Measurements from ENCODE around the gene CHMP1B. TPM values are rescaled to one million over a fixed set of nuclear protein-coding genes. Genes with fewer than 3 reads are reported as not detected.

CHMP1B gene
- total and polyA plus RNA-seq, 9 of the 15 experiments (the other 6 are each of a cell fraction or from before 2014, with no cell fraction given) = 12.3 to 29.9 (median 19.0) TPM

DNA sequence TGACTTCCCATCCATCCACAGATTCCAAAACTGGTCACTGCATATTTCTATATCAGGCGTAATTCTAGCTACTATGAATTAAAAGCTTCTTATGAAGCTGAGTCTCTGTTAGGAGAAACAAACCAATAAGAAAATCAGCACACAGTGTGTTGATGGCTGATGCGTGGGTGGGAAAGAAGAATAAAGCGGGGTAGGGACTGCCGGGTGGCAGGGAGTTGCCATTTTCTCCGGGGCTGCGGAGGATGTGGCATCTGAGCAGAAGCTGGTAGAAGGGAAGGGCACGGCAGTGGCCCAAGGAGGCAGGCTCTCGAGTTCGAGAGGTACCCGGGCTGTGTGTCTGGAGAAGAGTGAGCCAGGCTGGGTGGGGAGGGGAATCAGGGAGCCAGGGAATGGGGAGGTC, 48.6 kb upstream of the CHMP1B start:
- TF ChIP-seq EGR1 (conservative IDR thresholded peaks at IDR 0.05) = peak; percentile 63
- TF ChIP-seq ZNF124 (CRISPR knock-in tag; IDR thresholded peaks at IDR 0.05) = no peak
- peaks cover 18 to 19% of the 10 kb centered on the region in 2 experiments for H3K27me3 ChIP-seq (ENCODE audit: control insufficient read depth in 2 of 2, insufficient read depth in 2 of 2, low read length in 2 of 2)
- no peak overlapping the region for H3K27ac ChIP-seq (ENCODE audit: extremely low read depth, low read depth, low read length)
- H3K4me1 ChIP-seq (replicated peaks in 1 of 2; ENCODE audit: control insufficient read depth in 2 of 2, insufficient read depth in 2 of 2, low read length in 2 of 2) = peaks cover 5 to 14% of the 10 kb centered on the region in 2 experiments; a peak in 4 of 5 replicates
- FAIRE-seq = no peak
- BruUV-seq (replicated peaks) = no TSS peak
- no peak overlapping the region for H3K9ac ChIP-seq (ENCODE audit: insufficient read depth in 1 of 2, low read depth in 2 of 2, low read length in 2 of 2)
- 6% methylated on average over 10 of the region's 10 CpGs for WGBS (ENCODE audit: insufficient coverage, low coverage, missing lambda C conversion rate)
- DNase-seq (ENCODE audit: extremely low read depth in 1 of 4, low spot score in 3 of 4) = no peak
- H3K79me2 ChIP-seq (ENCODE audit: control insufficient read depth, insufficient read depth, low read length) = no peaks in the 10 kb centered on the region
- no peaks in the 10 kb centered on the region for H3K9me1 ChIP-seq (ENCODE audit: control insufficient read depth, insufficient read depth, low read length)
- in situ Hi-C loops (cut with MboI) (no loop called here), intact Hi-C loops (cut with micrococcal nuclease) (no loop called here)
- H4K20me1 ChIP-seq (replicated peaks; ENCODE audit: control insufficient read depth, insufficient read depth, low read length) = no peaks in the 10 kb centered on the region
- no peaks in the 10 kb centered on the region for H3K36me3 ChIP-seq (ENCODE audit: control insufficient read depth, insufficient read depth, low read length)
- no peak overlapping the region for H2AFZ ChIP-seq (ENCODE audit: low read depth, low read length)
- POLR2A ChIA-PET = no interaction called here
- ATAC-seq = no peak
- H3K4me2 ChIP-seq (ENCODE audit: insufficient read depth, low read length) = no peak overlapping the region
- H3K4me3 ChIP-seq = no peak overlapping the region
- H3K9me3 ChIP-seq (replicated peaks; ENCODE audit: control insufficient read depth, insufficient read depth, low read depth, low read length) = no peaks in the 10 kb centered on the region
- CTCF ChIA-PET (ENCODE audit: low intra/inter-chr PET ratio) = no interaction called here

DNA sequence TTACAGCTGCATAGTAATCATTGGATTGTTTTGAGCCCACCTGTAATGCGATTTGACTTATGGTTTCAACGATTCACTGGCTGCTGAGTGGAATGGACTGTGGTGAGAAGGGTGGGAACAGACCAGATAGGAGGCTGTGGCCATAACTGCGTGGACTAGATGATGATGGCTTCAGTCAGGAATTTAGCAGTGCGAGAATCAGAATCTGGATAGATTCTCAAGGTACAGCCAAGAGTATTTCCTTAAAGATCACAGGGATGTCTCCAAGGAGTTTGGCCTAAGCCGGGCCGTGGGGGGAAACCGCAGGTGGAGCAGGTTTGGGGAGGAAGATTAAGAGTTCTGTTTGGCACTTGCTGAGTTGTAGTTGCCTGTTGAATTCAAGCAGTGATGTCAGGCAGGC, 44.0 kb upstream of the CHMP1B start:
- FAIRE-seq (no peak), ATAC-seq (peak; percentile 56), DNase-seq (ENCODE audit: extremely low read depth in 1 of 4, low spot score in 3 of 4) (no peak)
- Histone ChIP-seq H3K4me3 (no peak overlapping the region), H2AFZ (ENCODE audit: low read depth, low read length) (peak overlapping the region; percentile 83), H3K79me2 (ENCODE audit: control insufficient read depth, insufficient read depth, low read length) (no peaks in the 10 kb centered on the region), H4K20me1 (replicated peaks; ENCODE audit: control insufficient read depth, insufficient read depth, low read length) (no peaks in the 10 kb centered on the region), H3K4me1 (replicated peaks in 1 of 2; ENCODE audit: control insufficient read depth in 2 of 2, insufficient read depth in 2 of 2, low read length in 2 of 2) (peaks cover 12 to 17% of the 10 kb centered on the region in 2 experiments; a peak in 4 of 5 replicates), H3K27ac (ENCODE audit: extremely low read depth, low read depth, low read length) (peak overlapping the region; percentile 43; the same call in 2 of the 3 replicates), H3K27me3 (ENCODE audit: control insufficient read depth in 2 of 2, insufficient read depth in 2 of 2, low read length in 2 of 2) (peaks cover 8 to 18% of the 10 kb centered on the region in 2 experiments; a peak in 3 of 5 replicates), H3K9me3 (replicated peaks; ENCODE audit: control insufficient read depth, insufficient read depth, low read depth, low read length) (no peaks in the 10 kb centered on the region), H3K9me1 (ENCODE audit: control insufficient read depth, insufficient read depth, low read length) (no peaks in the 10 kb centered on the region), H3K9ac (ENCODE audit: insufficient read depth in 1 of 2, low read depth in 2 of 2, low read length in 2 of 2) (no peak overlapping the region), H3K4me2 (ENCODE audit: insufficient read depth, low read length) (no peak overlapping the region), H3K36me3 (ENCODE audit: control insufficient read depth, insufficient read depth, low read length) (no peaks in the 10 kb centered on the region)
- intact Hi-C loops (cut with micrococcal nuclease) (no loop called here), in situ Hi-C loops (cut with MboI) (no loop called here)
- CTCF ChIA-PET (ENCODE audit: low intra/inter-chr PET ratio) = no interaction called here
- BruUV-seq (replicated peaks) = no TSS peak
- 60% methylated on average over 7 of the region's 7 CpGs for WGBS (ENCODE audit: insufficient coverage, low coverage, missing lambda C conversion rate)
- POLR2A ChIA-PET = interaction anchor here (0.6 kb wide), 1 partner anchor 151 kb away, joined by 3 read pairs; no protein-coding TSS in a partner anchor
- TF ChIP-seq, protein P1, sequence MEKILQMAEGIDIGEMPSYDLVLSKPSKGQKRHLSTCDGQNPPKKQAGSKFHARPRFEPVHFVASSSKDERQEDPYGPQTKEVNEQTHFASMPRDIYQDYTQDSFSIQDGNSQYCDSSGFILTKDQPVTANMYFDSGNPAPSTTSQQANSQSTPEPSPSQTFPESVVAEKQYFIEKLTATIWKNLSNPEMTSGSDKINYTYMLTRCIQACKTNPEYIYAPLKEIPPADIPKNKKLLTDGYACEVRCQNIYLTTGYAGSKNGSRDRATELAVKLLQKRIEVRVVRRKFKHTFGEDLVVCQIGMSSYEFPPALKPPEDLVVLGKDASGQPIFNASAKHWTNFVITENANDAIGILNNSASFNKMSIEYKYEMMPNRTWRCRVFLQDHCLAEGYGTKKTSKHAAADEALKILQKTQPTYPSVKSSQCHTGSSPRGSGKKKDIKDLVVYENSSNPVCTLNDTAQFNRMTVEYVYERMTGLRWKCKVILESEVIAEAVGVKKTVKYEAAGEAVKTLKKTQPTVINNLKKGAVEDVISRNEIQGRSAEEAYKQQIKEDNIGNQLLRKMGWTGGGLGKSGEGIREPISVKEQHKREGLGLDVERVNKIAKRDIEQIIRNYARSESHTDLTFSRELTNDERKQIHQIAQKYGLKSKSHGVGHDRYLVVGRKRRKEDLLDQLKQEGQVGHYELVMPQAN (IDR thresholded peaks at IDR 0.05; ENCODE audit: borderline replicate concordance) = no peak
- TF ChIP-seq GTF2A2 (tag; IDR thresholded peaks at IDR 0.05) (no peak), TEAD2 (tag; IDR thresholded peaks at IDR 0.05) (peak; percentile 4; the same call in 1 of the 2 replicates), U2AF1 (optimal IDR thresholded peaks at IDR 0.05; ENCODE audit: low read depth, low read length) (no peak), HDAC8 (tag; IDR thresholded peaks at IDR 0.05) (no peak), JUNB (CRISPR knock-in tag; conservative IDR thresholded peaks at IDR 0.05) (no peak), BRF1 (IDR thresholded peaks at IDR 0.05; ENCODE audit: borderline replicate concordance, extremely low read depth, insufficient read length) (no peak), SMAD1 (IDR thresholded peaks at IDR 0.05; ENCODE audit: low read depth, low read length, partially characterized antibody) (no peak), HDAC1 (IDR thresholded peaks at IDR 0.05) (0 out of 4 replicates have a peak, but pooled peaks of 1 of the 2 experiments have one; percentile 4)
- TF ChIP-seq, protein P2, sequence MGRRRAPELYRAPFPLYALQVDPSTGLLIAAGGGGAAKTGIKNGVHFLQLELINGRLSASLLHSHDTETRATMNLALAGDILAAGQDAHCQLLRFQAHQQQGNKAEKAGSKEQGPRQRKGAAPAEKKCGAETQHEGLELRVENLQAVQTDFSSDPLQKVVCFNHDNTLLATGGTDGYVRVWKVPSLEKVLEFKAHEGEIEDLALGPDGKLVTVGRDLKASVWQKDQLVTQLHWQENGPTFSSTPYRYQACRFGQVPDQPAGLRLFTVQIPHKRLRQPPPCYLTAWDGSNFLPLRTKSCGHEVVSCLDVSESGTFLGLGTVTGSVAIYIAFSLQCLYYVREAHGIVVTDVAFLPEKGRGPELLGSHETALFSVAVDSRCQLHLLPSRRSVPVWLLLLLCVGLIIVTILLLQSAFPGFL (CRISPR knock-in tag; IDR thresholded peaks at IDR 0.05) = no peak
